Epithelial cell of prostate (primary cell): ENCODE data around the gene SUGP1.
"Not testable (repeated sequence)": the region's sequence is repeated elsewhere in the genome, so short reads cannot be mapped to it uniquely, and the experiment has no call there.

Experiments
- DNase-seq: peaks from one replicate; pipeline ENCODE4 v3.0.0-alpha.2; 2011; ENCODE audit warnings: low read depth, low spot score
- H3K27ac ChIP-seq: fragments of 450-650 bp; 2 replicates; pipeline ENCODE4 v1.5.1; 2017; ENCODE audit warnings: mild to moderate bottlenecking

The SUGP1 gene, protein sequence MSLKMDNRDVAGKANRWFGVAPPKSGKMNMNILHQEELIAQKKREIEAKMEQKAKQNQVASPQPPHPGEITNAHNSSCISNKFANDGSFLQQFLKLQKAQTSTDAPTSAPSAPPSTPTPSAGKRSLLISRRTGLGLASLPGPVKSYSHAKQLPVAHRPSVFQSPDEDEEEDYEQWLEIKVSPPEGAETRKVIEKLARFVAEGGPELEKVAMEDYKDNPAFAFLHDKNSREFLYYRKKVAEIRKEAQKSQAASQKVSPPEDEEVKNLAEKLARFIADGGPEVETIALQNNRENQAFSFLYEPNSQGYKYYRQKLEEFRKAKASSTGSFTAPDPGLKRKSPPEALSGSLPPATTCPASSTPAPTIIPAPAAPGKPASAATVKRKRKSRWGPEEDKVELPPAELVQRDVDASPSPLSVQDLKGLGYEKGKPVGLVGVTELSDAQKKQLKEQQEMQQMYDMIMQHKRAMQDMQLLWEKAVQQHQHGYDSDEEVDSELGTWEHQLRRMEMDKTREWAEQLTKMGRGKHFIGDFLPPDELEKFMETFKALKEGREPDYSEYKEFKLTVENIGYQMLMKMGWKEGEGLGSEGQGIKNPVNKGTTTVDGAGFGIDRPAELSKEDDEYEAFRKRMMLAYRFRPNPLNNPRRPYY

DNA sequence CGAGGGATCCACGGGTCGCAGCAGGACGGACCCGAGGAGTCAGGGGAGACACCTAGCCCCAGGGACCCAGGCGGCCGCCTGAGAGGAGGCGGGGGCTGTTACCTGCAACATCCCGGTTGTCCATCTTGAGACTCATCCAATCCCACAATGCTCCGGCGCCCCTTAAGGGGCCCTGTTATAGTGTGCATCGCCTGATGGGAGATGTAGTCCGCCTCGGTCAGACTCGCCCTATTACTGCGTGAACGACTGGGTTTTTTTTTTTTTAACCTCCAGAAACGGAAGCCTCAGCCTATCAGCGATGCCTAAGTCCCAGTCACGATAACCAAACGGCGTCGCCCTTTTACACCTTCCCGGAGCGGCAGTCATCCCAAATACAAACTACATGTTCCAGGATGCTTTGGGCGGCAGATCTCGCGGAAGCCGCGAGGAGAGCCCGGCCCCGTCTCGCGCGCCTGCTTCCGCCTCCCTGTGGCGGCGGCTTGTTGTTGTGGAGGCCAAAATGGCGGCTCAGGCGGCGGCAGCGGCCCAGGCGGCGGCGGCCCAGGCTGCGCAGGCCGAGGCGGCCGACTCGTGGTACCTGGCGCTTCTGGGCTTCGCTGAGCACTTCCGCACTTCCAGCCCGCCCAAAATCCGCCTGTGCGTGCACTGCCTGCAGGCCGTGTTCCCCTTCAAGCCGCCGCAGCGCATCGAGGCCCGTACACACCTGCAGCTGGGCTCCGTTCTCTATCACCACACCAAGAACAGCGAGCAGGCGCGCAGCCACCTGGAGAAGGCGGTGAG is at the start of gene SUGP1, which contains the start of gene MAU2:
TSS of gene SUGP1 (minus strand) at position 149 of the 780 bp plus-strand sequence. CDS start at position 136, 13 bp downstream.
TSS of gene MAU2 (plus strand) at position 469 of the 780 bp plus-strand sequence. CDS start at position 500, 31 bp downstream.
- peak within 1 kb of the TSS; percentile 83 for H3K27ac ChIP-seq
- DNase-seq, result peak; percentile 73

DNA sequence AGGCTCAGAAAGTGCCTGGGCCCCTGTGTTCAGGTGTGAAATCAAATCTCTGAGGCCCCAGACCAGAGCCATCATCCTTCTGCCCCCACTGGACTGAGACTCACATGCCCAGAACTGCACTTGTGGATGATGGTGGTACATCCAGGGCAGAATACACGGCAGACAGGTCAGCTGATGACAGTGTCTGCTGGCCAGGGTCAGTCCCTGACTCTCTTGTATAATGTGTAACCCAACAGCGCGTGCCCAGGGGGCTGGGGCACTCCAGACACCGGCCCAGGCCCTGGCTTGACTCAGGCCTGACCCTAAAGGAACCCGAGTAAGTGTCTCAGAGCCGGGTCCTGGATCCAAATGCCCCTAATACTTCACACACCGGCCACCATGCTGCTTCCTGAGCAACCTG is 47.8 kb upstream of the SUGP1 start:
- DNase-seq, result no peak
- H3K27ac ChIP-seq, result no peak overlapping the region

DNA sequence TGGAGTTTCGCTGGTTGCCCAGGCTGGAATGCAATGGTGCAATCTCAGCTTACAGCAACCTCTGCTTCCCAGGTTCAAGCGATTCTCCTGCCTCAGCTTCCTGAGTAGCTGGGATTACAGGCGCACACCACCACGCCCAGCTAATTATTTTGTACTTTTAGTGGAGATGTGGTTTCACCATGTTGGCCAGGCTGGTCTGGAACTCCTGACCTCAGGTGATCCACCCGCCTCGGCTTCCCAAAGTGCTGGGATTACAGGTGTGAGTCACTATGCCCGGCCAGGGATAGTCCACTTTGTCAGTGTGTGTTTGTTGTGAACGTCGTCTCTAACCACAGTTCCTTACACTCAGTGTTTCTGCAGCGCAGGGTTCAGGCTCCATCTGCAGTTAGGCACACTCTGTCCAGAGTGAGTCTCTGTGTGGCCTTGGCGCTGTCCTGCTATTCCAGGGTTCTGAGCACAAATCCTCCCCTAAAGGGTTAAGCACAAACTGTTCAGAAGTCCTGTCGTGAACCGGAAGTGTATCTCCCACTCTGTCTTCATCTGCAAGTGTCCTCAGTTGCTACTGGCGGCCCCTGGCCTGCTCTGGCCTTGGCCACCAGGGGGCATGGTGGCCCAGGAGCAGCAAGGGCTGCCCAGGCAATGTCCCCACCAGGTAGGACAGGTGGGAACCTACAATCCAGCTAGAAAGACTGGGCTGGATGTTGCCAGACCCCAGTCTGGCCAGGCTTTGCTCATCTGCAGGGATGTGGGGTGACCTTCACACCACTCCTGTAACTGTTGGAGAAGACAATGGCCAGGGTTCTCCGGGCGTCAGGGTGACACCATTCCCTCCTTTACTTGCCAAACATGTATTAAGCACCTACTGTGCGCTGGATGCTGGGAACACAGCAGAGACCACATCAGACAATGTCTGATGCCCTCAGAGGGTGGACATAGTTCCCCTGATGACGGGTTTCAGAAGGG is 46.4 kb upstream of the SUGP1 start:
- peak overlapping the region; percentile 32 for H3K27ac ChIP-seq
- DNase-seq, result no peak

DNA sequence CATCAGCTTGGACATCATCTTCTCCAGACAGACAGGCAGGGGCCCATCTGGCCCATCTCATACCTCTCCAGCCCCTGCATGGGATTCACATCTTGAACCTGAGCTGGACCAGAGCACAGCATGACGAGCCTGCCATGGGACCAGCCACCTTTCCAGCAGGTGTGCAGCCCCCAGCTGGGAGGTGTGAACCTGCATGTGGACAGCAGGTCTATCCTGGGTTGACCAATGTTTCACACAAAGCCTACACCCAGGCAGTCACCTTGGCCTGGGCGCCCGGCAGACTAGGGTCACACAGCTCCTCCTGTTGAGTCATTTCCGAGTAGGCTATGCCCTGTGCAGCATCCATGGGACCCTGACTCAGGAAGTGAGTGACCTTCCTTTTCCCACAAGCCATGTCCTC is 41.8 kb upstream of the SUGP1 start:
- H3K27ac ChIP-seq, result no peak overlapping the region
- DNase-seq, result no peak

DNA sequence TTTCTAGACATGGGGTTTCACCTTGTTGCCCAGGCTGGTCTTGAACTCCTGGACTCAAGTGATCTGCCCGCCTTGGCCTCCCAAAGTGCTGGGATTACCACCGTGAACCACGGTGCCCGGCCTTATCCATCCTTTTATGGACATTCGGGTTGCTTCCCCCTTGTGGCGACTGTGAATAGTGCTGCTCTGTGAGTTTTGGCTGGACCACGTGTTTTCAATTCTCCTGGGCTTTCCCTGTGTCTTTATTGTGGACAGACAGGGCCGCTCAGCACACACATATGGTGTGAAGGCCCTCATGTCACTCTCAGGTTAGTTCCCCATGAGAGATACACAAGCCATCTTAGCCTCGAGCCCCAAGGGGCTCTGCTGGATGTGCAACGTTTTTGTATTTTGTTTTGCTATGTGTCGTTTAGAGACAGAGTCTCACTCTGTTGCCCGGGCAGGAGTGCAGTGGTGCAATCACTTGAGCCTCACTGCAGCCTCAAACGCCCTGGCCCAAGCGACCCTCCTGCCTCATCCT is 40.8 kb upstream of the SUGP1 start:
- DNase-seq, result no peak
- H3K27ac ChIP-seq, result no peak overlapping the region

DNA sequence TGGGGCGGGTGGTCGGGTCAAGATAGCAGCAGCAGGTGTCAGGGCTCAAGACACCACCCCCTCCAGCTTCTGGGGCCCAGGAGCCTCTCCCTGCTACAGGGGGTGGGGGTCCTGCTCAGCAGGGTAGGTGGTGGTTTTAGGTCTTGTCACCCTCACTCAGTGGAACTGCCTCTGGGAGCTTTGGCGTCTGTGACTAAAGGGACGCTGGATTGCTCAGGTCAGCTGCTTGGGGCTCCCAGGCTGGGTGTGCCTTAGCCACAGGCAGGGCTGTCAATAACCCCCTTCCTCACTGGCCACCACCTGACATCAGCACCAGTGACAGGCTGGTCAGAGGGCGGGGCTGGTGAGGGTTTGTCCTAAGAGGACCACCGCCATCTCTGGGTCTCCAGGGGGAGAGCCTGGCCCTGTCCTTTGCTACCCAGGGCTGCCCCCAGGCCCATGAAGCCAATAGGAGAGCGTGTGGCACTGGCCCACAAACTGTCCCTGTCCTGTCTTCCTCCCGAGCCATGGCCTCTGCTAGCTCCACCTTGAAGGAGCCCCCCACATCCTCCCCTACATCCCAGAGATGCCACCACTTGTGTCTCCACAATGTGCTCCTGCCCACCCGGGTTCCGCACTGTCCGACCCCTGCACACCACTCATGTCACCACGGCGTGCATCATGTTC is 36.7 kb upstream of the SUGP1 start:
- H3K27ac ChIP-seq, result no peak overlapping the region

DNA sequence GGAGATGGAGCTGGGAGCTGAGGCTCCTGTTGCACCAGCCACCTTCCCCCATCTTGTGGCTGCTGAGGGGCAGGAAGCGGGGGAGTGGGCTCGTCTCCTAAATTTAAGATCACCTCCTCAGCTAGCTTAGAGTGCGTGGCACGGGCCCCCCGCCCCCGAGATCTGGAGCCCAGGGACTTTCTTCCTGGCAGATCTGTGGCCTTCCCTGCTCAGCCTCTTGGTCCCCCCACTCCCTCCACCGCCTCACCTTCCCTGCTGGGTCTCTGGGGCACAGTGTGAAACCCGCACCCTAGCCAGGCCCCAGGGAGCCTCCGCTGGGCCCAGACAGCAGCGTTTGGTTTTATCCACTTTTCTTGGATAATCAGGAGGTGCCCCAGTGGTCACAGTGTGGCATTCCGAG is 36.2 kb upstream of the SUGP1 start:
- no peak overlapping the region for H3K27ac ChIP-seq
- DNase-seq, result no peak

More for the DNA sequence above, 36.7 kb upstream of the SUGP1 start:
- no peak for DNase-seq

DNA sequence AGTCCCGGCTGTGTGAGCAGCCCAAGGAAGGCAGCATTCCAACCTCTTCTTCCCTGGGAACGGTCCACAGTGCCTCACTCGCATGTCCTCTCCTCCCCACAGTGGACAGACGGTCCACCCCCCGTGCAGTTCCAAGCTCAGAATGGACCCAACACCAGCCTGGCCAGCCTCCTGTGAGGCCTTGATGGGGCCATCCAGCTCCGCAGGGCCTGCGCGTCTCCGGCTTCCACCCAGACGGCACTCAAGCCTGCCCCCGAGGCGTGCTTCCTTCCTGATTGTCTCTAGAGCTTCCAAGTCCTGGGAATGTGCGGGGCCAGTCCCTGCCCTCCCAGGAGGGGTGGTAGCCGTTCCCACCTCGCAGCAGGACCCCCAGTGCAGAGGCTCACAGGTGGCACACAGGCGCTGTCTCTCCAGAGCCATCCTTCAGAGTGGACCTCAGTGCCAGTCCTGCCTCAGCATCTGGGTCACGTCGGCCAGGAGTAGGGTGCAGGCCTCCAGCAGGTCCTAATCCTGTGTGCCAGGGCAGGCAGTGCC is 35.4 kb upstream of the SUGP1 start:
- no peak for DNase-seq
- H3K27ac ChIP-seq, result no peak overlapping the region

DNA sequence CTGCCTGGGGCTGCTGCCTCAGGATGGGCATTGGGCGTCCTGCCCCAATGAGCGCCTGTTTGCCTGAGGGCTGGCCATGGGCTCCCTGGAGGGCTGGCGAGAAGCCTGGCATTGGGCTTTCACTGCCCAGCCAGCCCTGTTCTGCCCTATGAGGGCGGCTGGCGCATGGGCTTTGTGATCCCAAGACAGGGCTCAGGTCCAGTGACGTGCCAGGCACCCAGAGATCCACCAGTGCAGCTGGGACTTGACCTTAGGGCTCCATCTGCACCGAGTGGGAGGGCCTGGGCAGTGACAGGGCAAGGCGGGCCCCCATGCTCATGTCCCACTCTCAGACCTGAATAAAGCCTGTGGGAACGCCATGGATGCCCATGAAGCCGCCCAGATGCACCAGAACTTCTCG is 34.6 kb upstream of the SUGP1 start:
- H3K27ac ChIP-seq, result no peak overlapping the region

DNA sequence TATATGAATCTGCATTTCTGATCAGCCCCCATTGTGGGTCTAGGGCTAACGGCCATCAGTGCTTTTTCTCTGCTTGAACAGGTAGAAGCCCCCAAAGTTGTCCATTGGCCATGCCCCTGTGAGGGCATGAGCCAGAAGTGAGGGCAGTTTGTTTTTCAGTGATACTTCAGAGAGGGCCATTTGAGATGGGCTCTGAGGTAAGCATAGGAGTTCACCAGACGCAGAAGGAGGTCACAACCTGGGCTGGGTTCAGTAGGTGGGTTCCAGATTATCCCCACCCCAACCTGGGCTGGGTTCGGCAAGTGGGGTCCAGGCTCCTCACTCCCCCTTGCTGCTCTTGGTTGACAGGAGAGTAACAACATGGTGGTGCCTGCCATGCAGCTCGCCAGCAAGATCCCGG is 33.7 kb upstream of the SUGP1 start:
- H3K27ac ChIP-seq, result no peak overlapping the region
- DNase-seq, result no peak

More for the DNA sequence above, 34.6 kb upstream of the SUGP1 start:
- no peak for DNase-seq

DNA sequence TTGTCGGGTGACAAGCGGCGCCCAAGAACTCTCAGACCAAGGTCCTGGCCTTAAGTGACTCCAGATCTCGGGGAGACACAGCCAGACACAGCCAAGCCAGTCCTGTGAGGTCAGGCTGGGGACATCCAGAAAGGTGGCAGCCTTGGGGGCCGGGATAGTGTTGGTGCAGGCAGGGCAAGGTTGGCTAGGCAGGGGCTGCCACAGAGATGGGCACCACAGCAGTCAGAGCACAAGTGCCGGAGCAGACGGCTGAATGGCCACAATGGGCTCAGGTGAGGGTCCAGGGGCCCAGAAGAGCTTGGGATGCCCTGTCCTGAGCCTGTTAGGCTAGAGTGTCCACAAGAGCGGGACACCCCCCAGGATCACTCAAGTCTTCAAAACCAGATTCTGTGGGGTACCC is 32.5 kb upstream of the SUGP1 start:
- no peak for DNase-seq

DNA sequence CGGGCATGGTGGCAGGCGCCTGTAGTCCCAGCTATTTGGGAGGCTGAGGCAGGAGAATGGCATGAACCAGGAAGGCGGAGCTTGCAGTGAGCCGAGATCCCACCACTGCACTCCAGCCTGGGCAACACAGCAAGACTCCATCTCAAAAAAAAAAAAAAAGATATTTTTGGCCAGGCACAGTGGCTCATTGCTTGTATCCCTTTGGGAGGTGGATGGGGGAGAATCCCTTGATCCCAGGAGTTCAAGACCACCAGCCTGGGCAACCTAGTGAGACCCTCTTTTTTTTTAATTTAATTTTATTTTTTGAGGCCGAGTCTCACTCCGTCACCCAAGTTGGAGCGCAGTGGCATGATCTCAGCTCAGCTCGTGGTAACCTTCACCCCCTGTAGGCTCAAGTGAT is 30.4 kb upstream of the SUGP1 start:
- not testable (repeated sequence) for H3K27ac ChIP-seq, DNase-seq

More for the DNA sequence above, 32.5 kb upstream of the SUGP1 start:
- H3K27ac ChIP-seq, result no peak overlapping the region

DNA sequence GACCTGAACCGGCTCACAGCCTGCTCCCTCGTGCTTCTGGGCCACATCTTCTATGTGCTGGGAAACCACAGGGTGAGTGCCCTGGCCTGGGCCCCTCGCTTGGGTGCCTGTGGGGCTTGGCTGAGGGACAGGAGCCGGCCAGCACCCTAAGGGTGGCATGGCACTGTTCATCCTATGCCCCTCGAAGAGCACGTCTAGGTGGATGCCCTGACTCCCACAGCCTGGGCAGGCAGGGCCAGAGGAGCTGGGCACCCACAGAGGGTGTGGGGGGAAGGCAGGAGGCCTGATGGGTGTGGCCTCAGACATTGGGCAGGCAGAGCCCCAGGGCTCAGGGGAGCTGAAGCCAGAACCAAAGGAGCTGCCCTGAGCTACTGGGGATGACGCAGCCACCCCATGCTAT is 29.1 kb upstream of the SUGP1 start:
- DNase-seq, result no peak
- H3K27ac ChIP-seq, result no peak overlapping the region

DNA sequence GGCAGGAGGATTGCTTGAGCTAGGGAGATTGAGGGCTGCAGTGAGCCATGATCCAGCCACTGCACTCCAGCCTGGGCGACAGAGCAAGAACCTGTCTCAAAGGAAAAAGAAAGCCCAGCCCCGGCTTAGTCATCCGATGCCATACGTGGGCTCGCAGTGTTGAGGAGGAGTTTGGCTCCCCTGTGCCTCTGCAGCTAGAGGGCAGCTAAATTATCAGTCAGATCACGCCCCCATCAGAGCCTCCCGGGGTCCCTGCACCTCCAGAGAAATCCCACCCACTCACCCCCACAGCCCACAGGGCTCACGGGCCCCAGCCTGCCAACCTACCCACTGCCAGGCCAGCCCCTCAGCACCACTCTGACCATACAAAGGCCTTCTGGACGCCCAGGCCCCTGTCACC is 28.0 kb upstream of the SUGP1 start:
- H3K27ac ChIP-seq, result no peak overlapping the region
- DNase-seq, result no peak

DNA sequence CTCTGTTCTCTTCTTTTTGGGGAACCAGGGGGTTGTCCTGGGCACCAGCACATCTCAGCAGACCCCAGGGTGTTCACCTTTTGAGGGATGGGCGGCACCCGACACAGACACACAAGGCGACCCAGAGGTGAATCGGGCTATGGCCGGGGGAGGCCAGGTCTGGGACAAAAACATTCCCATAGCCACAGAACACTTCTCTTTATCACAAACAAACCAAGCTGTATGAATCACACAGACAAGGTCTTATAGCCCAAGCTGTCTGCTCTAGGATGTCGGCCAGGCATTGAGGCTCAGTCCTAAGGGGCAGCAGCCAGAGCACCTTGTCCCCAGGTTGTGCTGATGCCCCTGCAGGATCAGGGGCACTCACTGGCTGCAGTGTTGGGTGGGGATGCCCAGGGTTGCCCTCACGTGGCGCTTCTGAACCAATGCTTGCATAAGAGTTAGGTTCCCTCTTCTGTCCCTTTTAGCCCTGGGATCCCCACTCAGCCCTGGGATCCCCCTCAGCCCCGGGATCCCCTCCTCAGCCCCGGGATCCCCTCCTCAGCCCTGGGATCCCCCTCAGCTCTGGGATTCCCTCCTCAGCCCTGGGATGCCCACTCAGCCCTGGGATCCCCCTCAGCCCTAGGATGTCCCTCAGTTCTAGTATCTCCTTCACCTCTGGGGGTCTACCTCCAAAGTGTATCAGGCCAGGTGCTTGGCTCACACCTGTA is 27.2 kb upstream of the SUGP1 start:
- H3K27ac ChIP-seq, result no peak overlapping the region
- DNase-seq, result no peak

DNA sequence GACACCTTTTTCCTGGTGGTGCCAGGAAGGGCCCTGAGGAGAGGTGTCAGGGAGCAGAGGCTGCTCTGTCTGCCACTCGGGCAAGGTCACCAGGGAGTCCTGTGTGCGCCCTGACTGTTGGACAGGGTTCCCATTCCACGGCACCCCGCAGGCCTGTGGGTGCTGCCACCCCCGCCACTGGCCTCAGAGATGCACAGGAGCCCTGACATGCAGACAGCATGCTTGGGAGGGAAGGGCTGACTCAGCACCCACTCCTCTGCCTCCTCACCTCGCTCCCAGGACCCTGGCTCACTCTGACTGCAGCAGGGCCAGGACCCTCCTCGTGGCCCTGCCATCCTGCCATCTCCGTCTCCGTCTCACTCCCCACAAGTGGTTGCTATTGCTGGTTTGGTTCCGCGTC is 25.7 kb upstream of the SUGP1 start:
- DNase-seq, result no peak
- H3K27ac ChIP-seq, result no peak overlapping the region

DNA sequence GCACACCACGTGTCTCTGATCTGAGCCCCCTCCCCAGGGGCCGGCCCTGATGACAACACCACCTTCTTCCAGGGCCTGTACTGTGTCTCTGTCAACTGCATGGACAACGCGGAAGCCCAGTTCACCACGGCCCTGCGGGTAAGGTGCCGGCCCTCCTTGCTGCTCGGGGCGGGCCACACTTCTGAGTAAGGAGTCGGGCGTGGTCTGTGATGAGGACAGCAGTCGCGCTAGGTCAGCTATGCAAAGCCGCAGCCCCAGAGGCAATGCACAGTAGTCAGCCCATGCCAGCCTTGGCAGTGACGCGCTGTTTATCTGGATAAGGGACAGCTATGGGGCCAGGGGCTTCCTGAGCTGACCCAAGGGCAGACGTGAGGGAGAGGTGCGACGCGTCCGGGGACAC is 24.9 kb upstream of the SUGP1 start:
- H3K27ac ChIP-seq, result no peak overlapping the region
- no peak for DNase-seq

DNA sequence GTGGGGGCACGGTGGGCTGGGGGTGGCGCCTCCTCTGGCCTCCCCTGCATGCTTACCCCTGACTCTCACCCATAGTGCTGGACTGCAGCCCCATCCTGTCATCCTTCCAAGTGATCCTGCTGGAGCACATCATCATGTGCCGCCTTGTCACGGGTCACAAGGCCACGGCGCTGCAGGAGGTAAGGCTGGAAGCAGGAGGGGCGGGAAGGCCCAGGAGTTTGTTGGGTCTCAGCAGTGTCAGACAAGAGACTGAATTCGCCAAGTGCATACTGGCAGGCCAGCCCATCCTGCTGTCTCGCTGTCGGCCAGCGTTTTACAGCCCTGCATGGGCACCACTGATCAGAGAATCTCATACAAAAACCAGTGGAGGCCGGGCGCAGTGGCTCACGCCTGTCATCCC is 23.5 kb upstream of the SUGP1 start:
- no peak overlapping the region for H3K27ac ChIP-seq
- DNase-seq, result no peak
